Breast epithelium (tissue), 3 donors: ENCODE measurements around the gene CLDN6.
A peak's percentile ranks its signal among the peaks of the same experiment; 100 is the strongest.

Experiments used
- CTCF ChIP-seq, 3 donors: fragments of 450-650 bp; IDR thresholded peaks; one replicate each; pipeline ENCODE4 v1.5.1; 2016 to 2017; ENCODE audit warnings: antibody characterized with exemption in 3 of 3, mild to moderate bottlenecking in 3 of 3, moderate library complexity in 3 of 3
- POLR2A ChIP-seq: fragments of 450-650 bp; IDR thresholded peaks from one replicate; pipeline ENCODE4 v1.6.1; 2016; ENCODE audit warnings: antibody characterized with exemption, mild to moderate bottlenecking, moderate library complexity
- POLR2AphosphoS5 ChIP-seq, 3 donors: sonication (generic); formaldehyde crosslinking; IDR thresholded peaks; one replicate each; pipeline ENCODE4 v1.6.1; 2017; ENCODE audit warnings: antibody characterized with exemption in 3 of 3

- TF ChIP-seq CTCF (IDR thresholded peaks at IDR 0.05): no peak
- peak in 1 of 3 donors; percentile 42 for TF ChIP-seq POLR2AphosphoS5 (IDR thresholded peaks at IDR 0.05)
- TF ChIP-seq POLR2A: no peak
Observed at GRCh38 chr16:3035972-3036725, 18.2 kb upstream of the CLDN6 start.
